ENCODE measurements around the gene CENATAC. TPM values are rescaled to one million over a fixed set of nuclear protein-coding genes. Genes with fewer than 3 reads are reported as not detected.

Gene CENATAC
- polyA plus RNA-seq, 6 donors from 2014 or later, result 9.5 to 21.7 (median 12.3) TPM

DNA sequence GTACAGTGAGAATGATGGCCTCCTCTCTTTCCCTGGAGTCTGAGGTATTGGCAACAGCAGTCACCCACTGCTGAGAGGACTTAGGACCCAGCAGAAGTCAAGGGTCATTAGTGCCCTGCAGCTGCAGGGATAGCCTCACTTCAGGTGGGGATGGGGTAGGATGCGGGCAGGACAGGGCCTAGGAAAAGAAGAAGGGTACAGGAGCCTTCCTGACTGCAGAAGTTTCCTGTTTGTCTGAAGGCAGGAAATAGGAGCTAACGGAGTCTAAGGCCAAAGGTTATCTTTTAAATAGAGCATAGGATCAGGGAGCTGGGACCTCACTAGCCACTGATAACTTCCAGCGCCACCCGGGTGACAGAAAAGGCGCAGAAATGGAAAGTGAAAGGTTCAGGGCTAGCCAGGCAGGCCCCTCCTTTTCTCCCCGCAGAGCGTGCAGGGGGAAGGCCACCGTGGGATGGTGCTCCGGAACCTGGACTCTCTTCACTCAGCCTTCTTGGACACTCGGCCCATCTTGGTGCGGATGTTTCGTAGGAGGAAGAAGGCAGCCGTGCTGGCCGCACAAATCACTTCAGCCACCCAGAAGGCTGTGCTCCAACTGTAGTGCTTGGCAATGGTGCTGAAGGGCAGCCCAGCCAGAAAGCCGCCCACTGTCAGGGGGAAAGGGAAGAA, 26.6 kb downstream of the CENATAC start:
- Mint-ChIP-seq H3K27me3 (no peaks in the 10 kb centered on the region), H3K4me1 (peaks cover 18 to 39% (median 22%) of the 10 kb centered on the region in 3 donors), H3K4me3 (peak overlapping the region in 1 of 8 donors; percentile 58), H3K9me3 (no peaks in the 10 kb centered on the region), H3K36me3 (peaks cover 0 to 5% of the 10 kb centered on the region in 2 donors), H3K27ac (peak overlapping the region in 4 of 6 donors; percentile 40 to 81 (median 71))
- no peak for ATAC-seq (ENCODE audit: low read depth in 2 of 2)
- DNase-seq, result no peak

DNA sequence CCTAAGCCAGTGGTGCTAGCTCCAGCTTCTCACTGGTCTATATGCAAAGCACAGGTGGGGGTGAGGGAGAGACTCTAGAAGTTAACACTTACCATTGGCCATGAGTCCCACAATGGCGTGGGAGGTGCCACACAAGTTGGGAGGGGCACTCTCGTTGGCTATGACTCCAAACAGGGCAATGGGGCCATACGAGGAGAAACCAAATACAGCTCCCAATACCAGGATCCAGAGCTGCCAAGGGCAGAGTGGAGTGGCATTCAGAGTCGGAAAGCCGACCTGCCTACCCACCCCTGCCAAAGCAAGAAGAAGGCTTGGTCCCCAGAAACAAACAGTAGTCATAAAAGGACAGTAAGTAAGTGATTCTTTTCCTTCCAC, 27.1 kb downstream of the CENATAC start:
- Mint-ChIP-seq H3K4me1 (peaks cover 18 to 39% (median 24%) of the 10 kb centered on the region in 3 donors), H3K27me3 (no peaks in the 10 kb centered on the region), H3K9me3 (no peaks in the 10 kb centered on the region), H3K4me3 (peak overlapping the region in 1 of 8 donors; percentile 58), H3K27ac (peak overlapping the region in 3 of 6 donors; percentile 70 to 86 (median 72)), H3K36me3 (peaks cover 0 to 5% of the 10 kb centered on the region in 2 donors)
- no peak for ATAC-seq (ENCODE audit: low read depth in 2 of 2)
- no peak for DNase-seq

DNA sequence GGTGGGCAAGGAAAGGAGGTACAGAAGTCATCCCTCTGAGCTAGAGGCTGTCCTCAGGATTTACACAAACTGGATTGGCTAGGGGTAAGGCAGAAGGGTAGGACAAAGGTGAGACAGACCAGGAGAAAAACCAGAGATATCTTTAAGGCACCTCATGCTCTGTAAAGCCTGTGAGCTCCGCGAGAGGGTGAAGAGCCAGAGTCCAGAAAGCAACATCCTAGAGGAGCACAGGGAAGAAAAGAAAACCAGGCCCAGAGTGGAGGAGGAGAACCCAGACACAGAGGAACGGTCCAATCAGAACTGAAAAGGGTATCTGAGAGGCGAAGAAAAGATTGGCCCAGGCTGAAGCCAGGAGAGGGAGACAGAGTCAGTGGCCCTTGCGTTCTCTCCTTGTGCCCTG, 27.6 kb downstream of the CENATAC start:
- peak overlapping the region in 2 of 6 donors; percentile 70 to 86 for H3K27ac Mint-ChIP-seq
- no peak for ATAC-seq (ENCODE audit: low read depth in 2 of 2)
- peaks cover 0 to 5% of the 10 kb centered on the region in 2 donors for H3K36me3 Mint-ChIP-seq
- H3K9me3 Mint-ChIP-seq, result no peaks in the 10 kb centered on the region
- H3K27me3 Mint-ChIP-seq, result no peaks in the 10 kb centered on the region
- H3K4me1 Mint-ChIP-seq, result peaks cover 16 to 35% (median 21%) of the 10 kb centered on the region in 3 donors
- H3K4me3 Mint-ChIP-seq, result peak overlapping the region in 1 of 8 donors; percentile 18
- DNase-seq, result no peak

DNA sequence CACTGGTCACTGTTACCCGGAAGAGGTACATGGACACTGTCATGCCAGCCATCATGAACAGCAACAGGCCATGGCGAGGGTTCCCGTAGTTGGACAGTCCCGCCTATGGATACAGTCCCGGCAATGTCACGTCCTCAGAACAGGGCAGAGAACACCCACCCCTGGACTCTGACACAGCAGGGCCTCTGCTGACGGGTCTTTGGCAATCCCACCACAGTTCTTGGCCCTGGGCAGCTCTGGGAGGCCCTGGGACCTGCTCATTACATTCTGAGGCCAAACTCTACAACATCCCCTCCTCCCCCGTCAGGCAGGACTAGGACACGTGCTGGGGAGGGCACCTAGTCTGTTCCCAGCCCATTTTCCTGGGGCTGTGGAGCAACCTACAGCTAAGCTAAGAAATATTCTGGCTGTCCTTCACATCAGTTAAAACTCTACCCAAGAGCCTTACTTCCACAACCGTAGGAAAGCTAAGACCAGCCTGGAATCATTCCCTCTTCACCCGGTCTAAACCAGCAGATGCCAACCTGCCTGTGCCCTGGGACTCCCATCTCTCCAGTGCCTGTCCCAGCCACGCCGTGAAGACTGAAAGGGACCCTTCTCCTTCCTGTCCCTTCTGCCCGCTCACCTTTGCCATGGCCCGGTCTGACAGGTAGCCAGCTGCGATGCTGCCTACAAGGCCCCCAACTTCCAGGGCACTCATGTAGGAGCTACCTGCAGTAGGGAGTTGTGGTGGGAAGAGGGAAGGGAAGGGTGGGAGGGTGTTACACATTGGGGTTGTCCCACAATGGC, 28.2 kb downstream of the CENATAC start:
- ATAC-seq (ENCODE audit: low read depth in 2 of 2) (no peak), DNase-seq (no peak)
- H3K27me3 Mint-ChIP-seq, result no peaks in the 10 kb centered on the region
- no peaks in the 10 kb centered on the region for H3K9me3 Mint-ChIP-seq
- H3K36me3 Mint-ChIP-seq, result peaks cover 0 to 5% of the 10 kb centered on the region in 2 donors
- no peak overlapping the region for H3K27ac Mint-ChIP-seq
- H3K4me3 Mint-ChIP-seq, result peak overlapping the region in 1 of 8 donors; percentile 18
- peaks cover 16 to 35% (median 25%) of the 10 kb centered on the region in 3 donors for H3K4me1 Mint-ChIP-seq

DNA sequence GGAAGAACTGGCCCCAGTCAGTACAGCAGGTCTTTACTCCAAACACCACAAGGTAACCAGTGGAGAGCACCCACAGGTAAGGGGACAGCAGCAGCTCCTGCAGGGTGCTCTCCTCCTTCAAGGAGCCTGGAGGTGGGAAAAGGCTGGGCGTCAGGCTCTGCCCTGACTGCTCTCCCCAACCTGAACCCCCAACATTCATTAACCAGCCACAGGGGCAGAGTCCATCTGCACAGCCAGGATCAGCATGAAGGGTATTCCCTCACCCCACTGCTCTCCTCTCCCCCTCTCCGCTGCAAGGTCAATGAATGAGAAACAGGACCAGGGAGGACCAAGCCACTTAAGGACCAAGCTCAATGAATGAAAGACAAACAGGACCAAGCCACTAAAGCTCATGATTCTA, 29.0 kb downstream of the CENATAC start:
- no peak for DNase-seq
- ATAC-seq (ENCODE audit: low read depth in 2 of 2), result no peak
- no peaks in the 10 kb centered on the region for H3K9me3 Mint-ChIP-seq
- peaks cover 16 to 31% (median 25%) of the 10 kb centered on the region in 3 donors for H3K4me1 Mint-ChIP-seq
- H3K27ac Mint-ChIP-seq, result no peak overlapping the region
- peaks cover 0 to 5% of the 10 kb centered on the region in 2 donors for H3K36me3 Mint-ChIP-seq
- peak overlapping the region in 1 of 8 donors; percentile 76 for H3K4me3 Mint-ChIP-seq
- H3K27me3 Mint-ChIP-seq, result no peaks in the 10 kb centered on the region

DNA sequence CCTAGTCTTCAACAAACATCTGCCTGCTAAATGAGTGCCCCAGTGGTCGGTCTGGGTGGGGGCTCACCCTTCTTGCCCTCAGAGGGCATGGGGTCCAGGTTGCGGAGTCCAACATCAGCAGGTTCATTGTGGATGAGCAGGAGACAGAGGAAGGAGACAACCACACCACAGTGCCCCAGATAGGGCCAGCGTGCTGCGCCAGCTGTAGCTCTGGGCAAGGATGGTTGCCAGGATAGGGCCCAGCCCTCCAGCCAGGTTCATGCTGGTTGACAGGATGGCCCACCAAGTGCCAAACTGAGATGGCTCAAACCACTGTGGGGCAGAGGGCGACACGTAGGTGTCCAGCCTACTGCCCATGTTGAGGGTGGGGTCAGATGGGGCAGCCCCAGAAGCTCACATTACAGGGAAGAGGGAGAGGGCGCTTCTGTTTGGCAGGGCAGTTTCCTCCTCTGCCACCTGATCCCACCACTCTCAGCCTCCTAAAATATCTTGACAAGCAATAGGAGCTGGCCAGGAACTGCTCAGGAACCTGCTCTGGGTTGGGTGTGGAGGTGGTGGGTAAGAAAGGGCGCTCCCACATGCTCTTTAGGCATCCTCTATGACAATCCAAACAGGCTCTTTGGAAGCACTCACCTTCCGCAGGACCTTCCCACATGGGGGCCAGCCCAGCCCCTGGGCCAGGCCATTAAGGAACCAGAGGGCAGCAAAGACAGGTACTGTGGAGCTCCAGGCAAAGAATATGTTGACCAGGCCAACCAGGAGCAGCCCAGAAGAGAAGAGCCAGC, 29.8 kb downstream of the CENATAC start:
- ATAC-seq (ENCODE audit: low read depth in 2 of 2) (no peak), DNase-seq (no peak)
- H3K27me3 Mint-ChIP-seq, result no peaks in the 10 kb centered on the region
- peak overlapping the region in 2 of 6 donors; percentile 80 to 92 for H3K27ac Mint-ChIP-seq
- H3K9me3 Mint-ChIP-seq, result no peaks in the 10 kb centered on the region
- H3K4me3 Mint-ChIP-seq, result peak overlapping the region in 3 of 8 donors; percentile 20 to 76 (median 30)
- peaks cover 0 to 5% of the 10 kb centered on the region in 2 donors for H3K36me3 Mint-ChIP-seq
- H3K4me1 Mint-ChIP-seq, result peaks cover 16 to 31% (median 25%) of the 10 kb centered on the region in 3 donors

DNA sequence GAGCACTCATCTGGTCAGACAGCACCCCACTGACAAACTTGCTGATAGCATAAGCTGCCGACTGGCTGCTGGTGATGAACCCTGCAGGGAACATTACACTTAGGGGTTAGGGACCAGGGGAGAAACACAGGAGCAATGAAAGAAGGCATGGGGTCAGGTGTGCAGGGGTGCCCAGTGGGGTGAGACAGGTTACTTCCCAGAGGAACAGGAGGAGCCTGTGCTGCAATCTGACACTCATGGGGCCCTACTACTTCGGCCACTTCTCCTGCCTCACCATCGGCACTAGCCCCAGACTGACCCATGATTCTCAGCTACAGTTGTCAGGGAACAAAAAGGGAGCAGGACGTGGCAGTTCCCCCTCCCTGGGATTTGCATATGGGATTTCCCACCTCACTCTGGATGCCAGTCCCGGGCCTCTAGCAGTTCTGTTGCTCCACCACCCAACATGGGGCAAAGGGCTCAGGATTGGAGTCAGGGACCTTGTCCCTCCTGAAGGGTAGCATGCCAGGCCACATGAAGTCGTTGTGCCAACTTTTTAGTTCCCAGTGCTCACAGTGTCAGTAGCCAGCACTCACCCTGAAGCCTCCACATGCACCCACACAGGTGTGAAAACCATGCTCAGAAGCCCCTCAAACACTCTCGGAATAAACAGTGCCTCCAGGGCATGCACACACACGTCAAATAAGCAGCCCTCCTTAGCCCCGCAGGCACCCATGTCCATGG, 30.6 kb downstream of the CENATAC start:
- H3K4me3 Mint-ChIP-seq, result peak overlapping the region in 7 of 8 donors; percentile 20 to 98 (median 65)
- no peaks in the 10 kb centered on the region for H3K9me3 Mint-ChIP-seq
- H3K27ac Mint-ChIP-seq, result peak overlapping the region in 3 of 6 donors; percentile 66 to 92 (median 68)
- H3K4me1 Mint-ChIP-seq, result peaks cover 16 to 26% (median 25%) of the 10 kb centered on the region in 3 donors
- DNase-seq (no peak), ATAC-seq (ENCODE audit: low read depth in 2 of 2) (no peak)
- peaks cover 0 to 2% of the 10 kb centered on the region in 2 donors for H3K36me3 Mint-ChIP-seq
- no peaks in the 10 kb centered on the region for H3K27me3 Mint-ChIP-seq

DNA sequence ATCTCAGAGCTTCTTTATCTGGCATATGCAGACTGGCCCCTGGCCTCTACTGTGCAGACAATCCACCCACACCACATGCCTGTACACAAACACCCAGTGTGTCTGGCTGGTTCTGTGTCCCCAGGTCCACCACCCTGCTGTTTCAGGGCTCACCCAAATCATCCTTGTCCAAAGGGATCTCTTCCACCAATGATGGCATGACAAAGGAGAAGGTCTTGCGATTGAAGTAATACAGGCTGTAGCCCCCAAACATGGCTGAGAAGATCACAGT, 31.1 kb downstream of the CENATAC start:
- Mint-ChIP-seq H3K4me1 (peaks cover 16 to 25% (median 24%) of the 10 kb centered on the region in 3 donors), H3K4me3 (peak overlapping the region in 7 of 8 donors; percentile 61 to 98 (median 84)), H3K27ac (peak overlapping the region in 2 of 6 donors; percentile 66 to 68), H3K36me3 (no peaks in the 10 kb centered on the region), H3K27me3 (no peaks in the 10 kb centered on the region), H3K9me3 (no peaks in the 10 kb centered on the region)
- DNase-seq (no peak), ATAC-seq (ENCODE audit: low read depth in 2 of 2) (no peak)

DNA sequence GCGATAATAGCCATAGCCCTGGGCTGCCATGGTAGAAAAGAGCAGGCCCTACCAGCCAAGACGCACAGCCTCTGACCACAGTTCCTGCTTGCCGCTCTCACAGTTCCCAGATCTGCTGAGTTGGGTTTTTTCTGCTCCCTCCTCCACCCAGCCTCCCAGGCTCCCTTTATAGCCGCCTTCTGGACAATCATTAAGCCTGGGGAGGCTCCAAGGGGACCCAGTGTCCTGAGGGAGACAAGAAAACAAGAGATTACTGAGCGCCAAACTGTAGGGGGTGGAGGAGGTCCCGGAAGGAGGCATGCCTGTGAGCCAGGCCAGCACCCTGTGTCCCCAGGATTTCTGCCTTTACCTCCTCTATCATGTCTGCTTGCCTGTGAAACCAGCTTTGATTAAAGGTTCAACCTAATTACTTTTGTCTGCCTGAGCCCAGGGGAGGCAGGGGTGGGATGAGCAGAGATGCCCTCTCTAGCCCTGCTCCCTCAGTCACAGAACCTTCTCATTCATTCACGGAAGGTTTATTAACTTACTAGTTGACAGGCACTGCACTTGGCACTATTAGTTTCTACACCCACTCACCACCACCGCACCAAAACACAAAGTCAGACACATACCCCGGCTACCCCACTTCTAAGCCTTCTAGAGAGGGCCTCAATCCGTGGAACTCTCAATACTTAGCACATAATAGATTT, 31.5 kb downstream of the CENATAC start:
- no peak for DNase-seq

DNA sequence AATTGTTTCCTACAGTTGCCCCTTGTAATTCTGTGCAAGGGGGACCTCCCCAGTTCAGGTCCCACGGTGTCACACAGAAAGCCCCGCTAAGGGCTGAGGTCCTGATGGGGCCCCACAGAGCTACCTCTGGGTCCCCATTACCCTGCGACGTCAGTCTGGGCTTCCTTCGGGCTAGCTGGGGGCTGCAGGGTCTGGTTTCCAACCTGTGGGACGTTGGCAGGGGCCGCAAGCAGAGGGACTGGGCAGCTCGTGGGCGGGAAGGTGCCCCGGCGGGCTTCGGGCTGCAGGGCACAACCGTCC, 32.0 kb downstream of the CENATAC start:
- peaks cover 13 to 21% (median 18%) of the 10 kb centered on the region in 3 donors for H3K4me1 Mint-ChIP-seq
- H3K9me3 Mint-ChIP-seq, result no peaks in the 10 kb centered on the region
- peak in 1 of 2 donors; percentile 1 for ATAC-seq (ENCODE audit: low read depth in 2 of 2)
- no peaks in the 10 kb centered on the region for H3K36me3 Mint-ChIP-seq
- DNase-seq, result no peak
- H3K4me3 Mint-ChIP-seq, result peak overlapping the region; percentile 72 to 98 (median 90)
- no peaks in the 10 kb centered on the region for H3K27me3 Mint-ChIP-seq
- H3K27ac Mint-ChIP-seq, result peak overlapping the region in 4 of 6 donors; percentile 60 to 68 (median 65)

More for the DNA sequence above, 31.5 kb downstream of the CENATAC start:
- no peak for ATAC-seq (ENCODE audit: low read depth in 2 of 2)
- H3K4me3 Mint-ChIP-seq, result peak overlapping the region; percentile 72 to 98 (median 90)
- H3K27ac Mint-ChIP-seq, result peak overlapping the region in 5 of 6 donors; percentile 40 to 93 (median 65)
- no peaks in the 10 kb centered on the region for H3K36me3 Mint-ChIP-seq
- H3K4me1 Mint-ChIP-seq, result peaks cover 13 to 22% (median 21%) of the 10 kb centered on the region in 3 donors
- H3K27me3 Mint-ChIP-seq, result no peaks in the 10 kb centered on the region
- no peaks in the 10 kb centered on the region for H3K9me3 Mint-ChIP-seq

DNA sequence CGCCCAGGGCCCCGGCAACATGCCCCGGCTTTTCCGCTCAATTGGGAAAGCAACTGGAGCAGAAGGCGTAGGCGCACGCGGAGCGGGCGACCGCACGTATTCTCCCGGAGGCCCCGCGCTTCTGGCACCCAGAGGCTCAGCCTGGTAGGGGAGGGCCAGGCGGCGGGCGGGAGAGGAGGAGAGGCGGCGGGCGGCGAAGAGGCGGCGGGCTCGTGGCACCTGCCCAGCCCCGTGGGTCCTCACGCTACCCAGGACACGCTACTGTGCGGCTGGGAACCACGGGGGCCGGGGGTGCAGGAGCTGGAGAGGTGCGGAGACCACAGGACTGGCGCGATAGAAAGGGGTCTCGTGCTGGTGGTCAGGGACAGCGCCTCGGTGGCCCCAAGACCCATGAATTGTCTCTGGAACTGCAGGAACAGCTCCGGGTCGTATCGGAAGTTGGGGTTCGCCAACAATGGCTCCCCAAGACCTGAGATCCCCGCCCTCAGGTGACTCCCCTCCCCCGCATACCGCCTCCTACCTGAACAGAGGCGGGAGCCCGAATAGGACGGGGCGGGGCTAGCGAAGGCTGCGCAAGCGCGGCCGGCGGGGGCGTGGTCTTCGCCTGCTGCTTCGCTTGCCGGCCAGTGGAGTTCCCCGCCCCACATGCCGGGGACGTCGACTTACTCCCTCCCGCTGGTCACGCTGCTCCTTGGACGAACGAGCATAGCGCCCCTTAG, 32.5 kb downstream of the CENATAC start, which contains the start of gene SLC37A4:
Gene SLC37A4, minus strand, starts transcription at position 549 of the 719 bp plus-strand sequence.
- no peaks in the 10 kb centered on the region for H3K36me3 Mint-ChIP-seq
- peak within 1 kb of the TSS; percentile 38 to 93 (median 66) for H3K27ac Mint-ChIP-seq
- no peaks in the 10 kb centered on the region for H3K27me3 Mint-ChIP-seq
- peak; percentile 99 for DNase-seq
- H3K4me3 Mint-ChIP-seq, result peak within 1 kb of the TSS; percentile 84 to 98 (median 90)
- ATAC-seq (ENCODE audit: low read depth in 2 of 2), result peak; percentile 90
- H3K4me1 Mint-ChIP-seq, result peaks cover 10 to 21% (median 18%) of the 10 kb centered on the region in 3 donors
- H3K9me3 Mint-ChIP-seq, result no peaks in the 10 kb centered on the region

DNA sequence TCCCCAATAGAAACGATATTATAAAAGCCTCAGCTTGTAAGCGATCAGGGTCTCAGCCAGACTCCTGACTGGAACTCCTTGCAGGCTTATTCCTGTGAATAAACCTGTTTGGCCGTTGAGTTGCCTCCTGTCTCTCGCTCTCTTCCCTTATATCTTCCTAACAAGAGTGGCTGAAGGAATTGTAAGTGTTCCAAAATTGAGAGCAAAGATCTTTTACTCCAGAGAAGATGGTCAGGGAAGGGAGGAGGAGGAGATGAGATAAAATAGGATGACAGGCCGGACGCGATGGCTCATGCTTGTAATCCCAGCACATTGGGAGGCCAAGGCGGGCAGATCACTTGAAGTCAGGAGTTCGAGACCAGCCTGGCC, 34.0 kb downstream of the CENATAC start:
- Mint-ChIP-seq H3K36me3 (no peaks in the 10 kb centered on the region), H3K27me3 (no peaks in the 10 kb centered on the region), H3K9me3 (no peaks in the 10 kb centered on the region), H3K4me3 (peak overlapping the region in 4 of 8 donors; percentile 9 to 98 (median 50)), H3K4me1 (peaks cover 9 to 21% (median 18%) of the 10 kb centered on the region in 3 donors), H3K27ac (peak overlapping the region in 1 of 6 donors; percentile 61)
- ATAC-seq (ENCODE audit: low read depth in 2 of 2), result no peak
- no peak for DNase-seq
